CD14-positive monocyte (primary cell): ENCODE data around the gene PAGE3. TPM values are rescaled to one million over a fixed set of nuclear protein-coding genes. Genes with fewer than 3 reads are reported as not detected.

Source experiments
- DNase-seq, 3 donors: peaks; one replicate each; pipeline ENCODE4 v3.0.0-alpha.2; 2011 to 2022
- H2AFZ ChIP-seq: 2 replicates; pipeline ENCODE4 v1.6.0; 2012; ENCODE audit warnings: mild to moderate bottlenecking, low read depth, low read length, inconsistent platforms; ENCODE audit not compliant: insufficient read depth, poor library complexity, severe bottlenecking
- H3K27ac ChIP-seq, 2 donors: 1 replicate in 1 of 2; 2 replicates in 1 of 2; pipeline ENCODE4 v1.5.1; 2012 to 2013; ENCODE audit warnings: low read length in 2 of 2, control low read depth in 1 of 2, inconsistent platforms in 1 of 2, low read depth in 1 of 2, mild to moderate bottlenecking in 1 of 2
- H3K27me3 ChIP-seq, 2 donors: one replicate each; pipeline versions ENCODE4 v1.6.0 to v1.6.1; 2011 to 2013; ENCODE audit warnings: low read length in 2 of 2; ENCODE audit not compliant: control insufficient read depth in 2 of 2, insufficient read depth in 2 of 2
- H3K36me3 ChIP-seq, 2 donors: replicated peaks in 1 of 2; 1 replicate in 1 of 2; 2 replicates in 1 of 2; pipeline versions ENCODE4 v1.5.1 to v1.6.1; 2012 to 2013; ENCODE audit warnings: low read length in 2 of 2, control low read depth in 1 of 2, inconsistent platforms in 1 of 2, mild to moderate bottlenecking in 1 of 2; ENCODE audit not compliant: insufficient read depth in 2 of 2, control insufficient read depth in 1 of 2
- H3K4me1 ChIP-seq, 2 donors: 1 replicate in 1 of 2; 2 replicates in 1 of 2; pipeline versions ENCODE4 v1.5.1 to v1.6.1; 2012 to 2013; ENCODE audit warnings: low read length in 2 of 2, control low read depth in 1 of 2, inconsistent platforms in 1 of 2, mild to moderate bottlenecking in 1 of 2, moderate library complexity in 1 of 2; ENCODE audit not compliant: insufficient read depth in 2 of 2, control insufficient read depth in 1 of 2
- H3K4me2 ChIP-seq: replicated peaks from 2 replicates; pipeline ENCODE3; 2012; ENCODE audit warnings: low read length, moderate library complexity, mild to moderate bottlenecking; ENCODE audit not compliant: poor library complexity, severe bottlenecking; ENCODE audit errors: extremely low read depth
- H3K4me3 ChIP-seq, 3 experiments: fragments of 200-600 bp in 1 of 3; sonication (generic) in 1 of 3; replicated peaks in 1 of 3; 1 replicate in 2 of 3; 2 replicates in 1 of 3; pipeline ENCODE4 v1.5.1; 2011 to 2013; ENCODE audit warnings: low read length in 3 of 3, mild to moderate bottlenecking in 3 of 3, control low read depth in 2 of 3, low read depth in 2 of 3, inconsistent platforms in 1 of 3, moderate library complexity in 1 of 3
- H3K79me2 ChIP-seq: 2 replicates; pipeline ENCODE4 v1.6.0; 2012; ENCODE audit warnings: mild to moderate bottlenecking, control low read depth, inconsistent platforms, low read length, moderate library complexity; ENCODE audit not compliant: insufficient read depth
- H3K9ac ChIP-seq: 2 replicates; pipeline ENCODE4 v1.6.0; 2017; ENCODE audit warnings: low read length, mild to moderate bottlenecking; ENCODE audit not compliant: insufficient read depth, poor library complexity, severe bottlenecking
- H3K9me3 ChIP-seq, 2 donors: replicated peaks in 1 of 2; 1 replicate in 1 of 2; 2 replicates in 1 of 2; pipeline versions ENCODE4 v1.5.1 to v1.6.1; 2012 to 2013; ENCODE audit warnings: low read length in 2 of 2, control low read depth in 1 of 2; ENCODE audit not compliant: control insufficient read depth in 1 of 2, insufficient read depth in 1 of 2
- H4K20me1 ChIP-seq: 2 replicates; pipeline ENCODE4 v1.6.0; 2012; ENCODE audit warnings: mild to moderate bottlenecking, low read length, control low read depth, moderate library complexity; ENCODE audit not compliant: insufficient read depth
- H3K27ac Mint-ChIP-seq, 7 donors: one replicate each; pipeline ENCODE4 v1.8.0; 2020; ENCODE audit warnings: mild to moderate bottlenecking in 7 of 7, mixed read lengths in 7 of 7, moderate library complexity in 6 of 7, inconsistent platforms in 2 of 7
- H3K27me3 Mint-ChIP-seq, 3 donors: one replicate each; pipeline ENCODE4 v1.8.0; 2021 to 2022; ENCODE audit warnings: low read depth in 3 of 3, mild to moderate bottlenecking in 3 of 3, mixed read lengths in 3 of 3, moderate library complexity in 3 of 3, inconsistent platforms in 1 of 3
- H3K36me3 Mint-ChIP-seq, 2 donors: one replicate each; pipeline ENCODE4 v1.8.0; 2020; ENCODE audit warnings: mixed read lengths in 2 of 2, inconsistent platforms in 1 of 2, mild to moderate bottlenecking in 1 of 2
- H3K4me1 Mint-ChIP-seq: one replicate; pipeline ENCODE4 v1.8.0; 2020; ENCODE audit warnings: mild to moderate bottlenecking, mixed read lengths
- H3K4me3 Mint-ChIP-seq, 2 donors: one replicate each; pipeline ENCODE4 v1.8.0; 2020; ENCODE audit warnings: mild to moderate bottlenecking in 2 of 2, mixed read lengths in 2 of 2, moderate library complexity in 1 of 2
- H3K9me3 Mint-ChIP-seq, 7 donors: one replicate each; pipeline ENCODE4 v1.8.0; 2020 to 2022; ENCODE audit warnings: mixed read lengths in 7 of 7, mild to moderate bottlenecking in 6 of 7, moderate library complexity in 6 of 7, inconsistent platforms in 2 of 7
- CTCF ChIP-seq: fragments of 200-600 bp; IDR thresholded peaks from one replicate; pipeline ENCODE4 v1.8.0; 2022; ENCODE audit warnings: antibody characterized with exemption, mild to moderate bottlenecking
- WGBS: methylation state at CpG from one replicate; pipeline ENCODE4 v1.1.5; 2013; ENCODE audit warnings: missing lambda C conversion rate; ENCODE audit not compliant: insufficient coverage; 5-methylcytosine and 5-hydroxymethylcytosine counted together
- intact Hi-C, 2 donors: fragments of 100-400 bp; cut with micrococcal nuclease; formaldehyde crosslinking; loops; one replicate each; pipeline versions ENCODE4 v1.15.0 to v1.15.1; 2023
- polyA plus RNA-seq, 3 donors: library from polyadenylated mRNA; depleted of rRNA in 1 of 3; unstranded in 2 of 3; stranded (reverse) in 1 of 3; fragments of 300-500 nt in 2 of 3; fragments of >200 nt in 1 of 3; fragmentation: Illumina TruSeq in 2 of 3; gene quantifications; 1 replicate in 2 of 3; 2 replicates in 1 of 3; pipeline ENCODE4 v1.2.3, GENCODE V29; 2012 to 2021

PAGE3 gene
- polyA plus RNA-seq, 3 donors = not detected

DNA sequence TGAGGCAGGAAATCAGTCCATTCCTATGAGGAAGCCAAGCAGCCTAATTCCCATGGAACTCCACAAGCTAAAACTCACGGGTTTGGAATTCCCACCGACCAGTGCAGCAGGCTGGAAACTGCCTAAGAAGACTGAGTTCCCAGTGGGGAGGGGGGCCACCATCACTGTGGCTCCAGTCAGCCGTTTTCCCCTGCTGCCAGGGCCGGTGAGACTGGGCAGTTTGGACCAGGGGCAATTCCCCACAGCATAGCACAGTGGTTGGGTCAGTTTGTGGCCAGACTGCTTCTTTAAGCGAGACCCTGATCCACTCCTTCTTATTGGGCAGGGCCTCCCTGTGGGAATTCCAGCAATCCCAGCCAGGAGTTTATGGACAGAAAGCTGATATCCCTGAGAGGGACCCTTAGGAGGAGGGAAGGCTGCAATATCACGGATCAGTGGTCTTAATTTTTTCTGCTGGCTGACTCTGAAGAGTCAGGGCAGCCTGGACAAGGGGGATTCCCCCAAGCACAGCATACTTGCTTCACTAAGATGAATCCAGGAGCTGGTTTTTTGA, 23.9 kb downstream of the PAGE3 start:
- Mint-ChIP-seq H3K9me3 (peaks cover 0 to 8% (median 5%) of the 10 kb centered on the region in 7 donors), H3K27me3 (no peaks in the 10 kb centered on the region), H3K36me3 (no peaks in the 10 kb centered on the region), H3K4me3 (no peak overlapping the region), H3K27ac (peak overlapping the region in 1 of 7 donors; percentile 40), H3K4me1 (no peaks in the 10 kb centered on the region)
- intact Hi-C loops = no loop called here
- DNase-seq = no peak
- no peak overlapping the region for H3K27ac ChIP-seq
- no peaks in the 10 kb centered on the region for H3K36me3 ChIP-seq
- no peak overlapping the region for H3K4me3 ChIP-seq
- H3K27me3 ChIP-seq = no peaks in the 10 kb centered on the region
- no peak for TF ChIP-seq CTCF
- H4K20me1 ChIP-seq = no peaks in the 10 kb centered on the region
- no peaks in the 10 kb centered on the region for H3K4me1 ChIP-seq
- H3K9me3 ChIP-seq = peaks cover 4 to 8% of the 10 kb centered on the region in 2 donors
- H2AFZ ChIP-seq = no peak overlapping the region
- H3K4me2 ChIP-seq = no peak overlapping the region
- H3K79me2 ChIP-seq = no peaks in the 10 kb centered on the region
- H3K9ac ChIP-seq = no peak overlapping the region
- WGBS = no CpG with 5 or more reads among the region's 6 CpGs

- intact Hi-C loops = no loop called here
- H3K27me3 ChIP-seq = no peaks in the 10 kb centered on the region
- Mint-ChIP-seq H3K36me3 (no peaks in the 10 kb centered on the region), H3K4me1 (no peaks in the 10 kb centered on the region), H3K9me3 (peaks cover 0 to 15% (median 4%) of the 10 kb centered on the region in 7 donors), H3K4me3 (no peak within 1 kb of the TSS), H3K27ac (no peak within 1 kb of the TSS), H3K27me3 (peaks cover 0 to 2% (median 0%) of the 10 kb centered on the region in 3 donors)
- no peaks in the 10 kb centered on the region for H4K20me1 ChIP-seq
- H3K4me3 ChIP-seq = no peak within 1 kb of the TSS
- no peak for TF ChIP-seq CTCF
- peaks cover 0 to 9% of the 10 kb centered on the region in 2 donors for H3K9me3 ChIP-seq
- no peaks in the 10 kb centered on the region for H3K36me3 ChIP-seq
- H3K79me2 ChIP-seq = no peaks in the 10 kb centered on the region
- H3K4me2 ChIP-seq = no peak within 1 kb of the TSS
- H3K4me1 ChIP-seq = no peaks in the 10 kb centered on the region
- WGBS = 84% methylated on average over 13 of the region's 30 CpGs
- no peak within 1 kb of the TSS for H3K27ac ChIP-seq
- H3K9ac ChIP-seq = no peak within 1 kb of the TSS
- DNase-seq = no peak
- no peak within 1 kb of the TSS for H2AFZ ChIP-seq
These were observed 44.5 kb downstream of the PAGE3 start, which contains the start of gene PAGE5 for GRCh38 chrX:55220119-55220794. Gene PAGE5 (plus strand): TSS chrX:55220346. CDS start chrX:55221383, 1,037 bp downstream.
